Liver (tissue), 9 donors: ENCODE results near the gene TNFSF10. TPM values are rescaled to one million over a fixed set of nuclear protein-coding genes. Genes with fewer than 3 reads are reported as not detected.
"Not testable (repeated sequence)": the region's sequence is repeated elsewhere in the genome, so short reads cannot be mapped to it uniquely, and the experiment has no call there.

Source experiments
- DNase-seq: peaks from one replicate; pipeline ENCODE4 v3.0.0-alpha.2; 2017; ENCODE audit warnings: low spot score
- H3K27ac ChIP-seq, 2 donors: one replicate each; pipeline ENCODE4 v1.7.0; 2013; ENCODE audit warnings: inconsistent platforms in 2 of 2, low read length in 2 of 2, control low read depth in 1 of 2, low read depth in 1 of 2, mild to moderate bottlenecking in 1 of 2
- H3K27me3 ChIP-seq, 4 donors: one replicate each; pipeline versions ENCODE4 v1.6.1 to v1.7.0; 2013; ENCODE audit warnings: low read length in 3 of 4, inconsistent platforms in 1 of 4, mild to moderate bottlenecking in 1 of 4, moderate library complexity in 1 of 4; ENCODE audit not compliant: control insufficient read depth in 4 of 4, insufficient read depth in 4 of 4
- H3K36me3 ChIP-seq, 4 donors: one replicate each; pipeline versions ENCODE4 v1.6.1 to v1.7.0; 2013; ENCODE audit warnings: low read length in 3 of 4, mild to moderate bottlenecking in 3 of 4, low read depth in 1 of 4, moderate library complexity in 1 of 4; ENCODE audit not compliant: control insufficient read depth in 4 of 4, insufficient read depth in 3 of 4
- H3K4me1 ChIP-seq, 4 donors: one replicate each; pipeline versions ENCODE4 v1.6.1 to v1.7.0; 2013; ENCODE audit warnings: low read length in 3 of 4, mild to moderate bottlenecking in 3 of 4, moderate library complexity in 1 of 4; ENCODE audit not compliant: control insufficient read depth in 4 of 4, insufficient read depth in 4 of 4
- H3K4me3 ChIP-seq, 3 donors: one replicate each; pipeline versions ENCODE4 v1.6.1 to v1.7.0; 2013; ENCODE audit warnings: low read length in 3 of 3, control low read depth in 1 of 3, low read depth in 1 of 3, mild to moderate bottlenecking in 1 of 3
- H3K9ac ChIP-seq, 2 donors: one replicate each; pipeline ENCODE4 v1.7.0; 2013; ENCODE audit warnings: low read length in 2 of 2, mild to moderate bottlenecking in 2 of 2, moderate library complexity in 2 of 2, control low read depth in 1 of 2, low read depth in 1 of 2
- H3K9me3 ChIP-seq, 4 donors: one replicate each; pipeline versions ENCODE4 v1.6.1 to v1.7.0; 2013; ENCODE audit warnings: low read length in 3 of 4; ENCODE audit not compliant: control insufficient read depth in 4 of 4
- EGR1 ChIP-seq, 2 donors: IDR thresholded peaks; 2 replicates each; pipeline ENCODE4 v1.6.1; 2016 to 2018; ENCODE audit warnings: antibody characterized with exemption in 2 of 2, low read depth in 2 of 2
- FOXA1 ChIP-seq: IDR thresholded peaks from 2 replicates; pipeline ENCODE4 v1.6.1; 2016; ENCODE audit warnings: antibody characterized with exemption
- GABPA ChIP-seq, 2 donors: IDR thresholded peaks in 1 of 2; conservative IDR thresholded peaks in 1 of 2; 2 replicates each; pipeline ENCODE4 v1.6.1; 2016; ENCODE audit warnings: antibody characterized with exemption in 2 of 2, mild to moderate bottlenecking in 1 of 2, moderate library complexity in 1 of 2
- HNF4A ChIP-seq, 2 donors: conservative IDR thresholded peaks; 2 replicates each; pipeline ENCODE4 v1.6.1; 2016; ENCODE audit warnings: antibody characterized with exemption in 2 of 2, mild to moderate bottlenecking in 2 of 2
- HNF4G ChIP-seq: IDR thresholded peaks from 2 replicates; pipeline ENCODE4 v1.6.1; 2016; ENCODE audit warnings: antibody characterized with exemption
- NR2F2 ChIP-seq: IDR thresholded peaks from 2 replicates; pipeline ENCODE4 v1.6.1; 2016; ENCODE audit warnings: antibody characterized with exemption
- RAD21 ChIP-seq, 2 donors: IDR thresholded peaks; 2 replicates each; pipeline ENCODE4 v1.6.1; 2016; ENCODE audit warnings: antibody characterized with exemption in 2 of 2, mild to moderate bottlenecking in 2 of 2
- RXRA ChIP-seq, 2 donors: IDR thresholded peaks; 2 replicates each; pipeline ENCODE4 v1.6.1; 2017 to 2018; ENCODE audit warnings: antibody characterized with exemption in 2 of 2, mild to moderate bottlenecking in 1 of 2
- TAF1 ChIP-seq: conservative IDR thresholded peaks from 2 replicates; pipeline ENCODE4 v1.6.1; 2016; ENCODE audit warnings: antibody characterized with exemption, mild to moderate bottlenecking
- YY1 ChIP-seq: IDR thresholded peaks from 2 replicates; pipeline ENCODE4 v1.6.1; 2016; ENCODE audit warnings: antibody characterized with exemption, mild to moderate bottlenecking
- WGBS: extraction: QIAGEN DNeasy Blood & Tissue Kit; methylation state at CpG from one replicate; pipeline ENCODE4 v1.1.7; 2013; 5-methylcytosine and 5-hydroxymethylcytosine counted together
- polyA plus RNA-seq, 2 donors: library from polyadenylated mRNA; stranded (reverse) in 1 of 2; unstranded in 1 of 2; fragments of 200-250 nt in 1 of 2; fragments of >200 nt in 1 of 2; fragmentation: Nextera tagmentation in 1 of 2; extraction: Ambion mirVana in 1 of 2; gene quantifications; one replicate each; pipeline versions ENCODE4 v1.2.1 to v1.2.3, GENCODE V29; 2013 to 2015
- total RNA-seq, 2 donors: library from RNA; depleted of rRNA; stranded (reverse); fragments of >200 nt; gene quantifications; one replicate each; pipeline ENCODE4 v1.2.3, GENCODE V29; 2014
- TF ChIP-seq, protein P1 (sequence below): fragments of 150-350 bp; IDR thresholded peaks from 2 replicates; pipeline ENCODE4 v1.5.1; 2017; ENCODE audit warnings: improper control_type of control experiment, low read depth, low read length; ENCODE audit not compliant: missing input control
- TF ChIP-seq, protein P2 (sequence below): IDR thresholded peaks from 2 replicates; pipeline ENCODE4 v1.6.1; 2016; ENCODE audit warnings: antibody characterized with exemption
- TF ChIP-seq, protein P3 (sequence below): IDR thresholded peaks from 2 replicates; pipeline ENCODE4 v1.6.1; 2016; ENCODE audit warnings: antibody characterized with exemption, mild to moderate bottlenecking
- TF ChIP-seq, protein P4 (sequence below): IDR thresholded peaks from 2 replicates; pipeline ENCODE4 v1.6.1; 2016; ENCODE audit warnings: antibody characterized with exemption
- TF ChIP-seq, protein P5 (sequence below): IDR thresholded peaks from 2 replicates; pipeline ENCODE4 v1.6.1; 2016; ENCODE audit warnings: antibody characterized with exemption
- donor health status: healthy.
- donor health status: healthy.
- donor health status: healthy.
- donor health status: healthy.
- donor health status: healthy.

The TNFSF10 gene
- total and polyA plus RNA-seq, 4 donors, result 16.2 to 67.1 (median 37.5) TPM

DNA sequence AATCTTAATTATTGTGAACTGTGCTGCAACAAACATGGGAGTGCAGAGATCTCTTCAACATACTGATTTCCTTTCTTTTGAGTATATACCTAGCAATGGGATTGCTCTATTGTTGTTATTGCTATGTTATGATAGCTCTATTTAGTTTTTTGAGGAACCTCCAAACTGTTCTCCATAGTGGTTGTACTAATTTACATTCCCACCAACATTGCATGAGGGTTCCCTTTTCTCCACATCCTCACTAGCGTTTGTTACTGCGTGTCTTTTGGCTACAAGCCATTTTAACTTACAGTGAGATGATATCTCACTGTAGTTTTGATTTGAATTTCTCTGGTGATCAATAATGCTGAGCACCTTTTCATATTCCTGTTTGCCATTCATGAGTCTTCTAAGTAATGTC lies 45.5 kb upstream of the TNFSF10 start:
- no peak overlapping the region for H3K4me3 ChIP-seq
- H3K27ac ChIP-seq, result peak overlapping the region; percentile 23 to 42
- no peak for DNase-seq
- H3K9ac ChIP-seq, result no peak overlapping the region
- H3K36me3 ChIP-seq, result no peaks in the 10 kb centered on the region
- WGBS, result 83% methylated on average over 2 of the region's 2 CpGs
- H3K9me3 ChIP-seq, result peaks cover 0 to 14% (median 2%) of the 10 kb centered on the region in 4 donors
- no peaks in the 10 kb centered on the region for H3K27me3 ChIP-seq
- TF ChIP-seq EGR1 (IDR thresholded peaks at IDR 0.05; ENCODE audit: low read depth in 2 of 2) (no peak), HNF4G (no peak), RXRA (IDR thresholded peaks at IDR 0.05) (no peak), TAF1 (no peak)
- TF ChIP-seq, protein P1, sequence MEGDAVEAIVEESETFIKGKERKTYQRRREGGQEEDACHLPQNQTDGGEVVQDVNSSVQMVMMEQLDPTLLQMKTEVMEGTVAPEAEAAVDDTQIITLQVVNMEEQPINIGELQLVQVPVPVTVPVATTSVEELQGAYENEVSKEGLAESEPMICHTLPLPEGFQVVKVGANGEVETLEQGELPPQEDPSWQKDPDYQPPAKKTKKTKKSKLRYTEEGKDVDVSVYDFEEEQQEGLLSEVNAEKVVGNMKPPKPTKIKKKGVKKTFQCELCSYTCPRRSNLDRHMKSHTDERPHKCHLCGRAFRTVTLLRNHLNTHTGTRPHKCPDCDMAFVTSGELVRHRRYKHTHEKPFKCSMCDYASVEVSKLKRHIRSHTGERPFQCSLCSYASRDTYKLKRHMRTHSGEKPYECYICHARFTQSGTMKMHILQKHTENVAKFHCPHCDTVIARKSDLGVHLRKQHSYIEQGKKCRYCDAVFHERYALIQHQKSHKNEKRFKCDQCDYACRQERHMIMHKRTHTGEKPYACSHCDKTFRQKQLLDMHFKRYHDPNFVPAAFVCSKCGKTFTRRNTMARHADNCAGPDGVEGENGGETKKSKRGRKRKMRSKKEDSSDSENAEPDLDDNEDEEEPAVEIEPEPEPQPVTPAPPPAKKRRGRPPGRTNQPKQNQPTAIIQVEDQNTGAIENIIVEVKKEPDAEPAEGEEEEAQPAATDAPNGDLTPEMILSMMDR, result no peak
- TF ChIP-seq, protein P2, sequence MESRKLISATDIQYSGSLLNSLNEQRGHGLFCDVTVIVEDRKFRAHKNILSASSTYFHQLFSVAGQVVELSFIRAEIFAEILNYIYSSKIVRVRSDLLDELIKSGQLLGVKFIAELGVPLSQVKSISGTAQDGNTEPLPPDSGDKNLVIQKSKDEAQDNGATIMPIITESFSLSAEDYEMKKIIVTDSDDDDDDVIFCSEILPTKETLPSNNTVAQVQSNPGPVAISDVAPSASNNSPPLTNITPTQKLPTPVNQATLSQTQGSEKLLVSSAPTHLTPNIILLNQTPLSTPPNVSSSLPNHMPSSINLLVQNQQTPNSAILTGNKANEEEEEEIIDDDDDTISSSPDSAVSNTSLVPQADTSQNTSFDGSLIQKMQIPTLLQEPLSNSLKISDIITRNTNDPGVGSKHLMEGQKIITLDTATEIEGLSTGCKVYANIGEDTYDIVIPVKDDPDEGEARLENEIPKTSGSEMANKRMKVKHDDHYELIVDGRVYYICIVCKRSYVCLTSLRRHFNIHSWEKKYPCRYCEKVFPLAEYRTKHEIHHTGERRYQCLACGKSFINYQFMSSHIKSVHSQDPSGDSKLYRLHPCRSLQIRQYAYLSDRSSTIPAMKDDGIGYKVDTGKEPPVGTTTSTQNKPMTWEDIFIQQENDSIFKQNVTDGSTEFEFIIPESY, result no peak
- peaks cover 2 to 17% (median 6%) of the 10 kb centered on the region in 4 donors for H3K4me1 ChIP-seq

DNA sequence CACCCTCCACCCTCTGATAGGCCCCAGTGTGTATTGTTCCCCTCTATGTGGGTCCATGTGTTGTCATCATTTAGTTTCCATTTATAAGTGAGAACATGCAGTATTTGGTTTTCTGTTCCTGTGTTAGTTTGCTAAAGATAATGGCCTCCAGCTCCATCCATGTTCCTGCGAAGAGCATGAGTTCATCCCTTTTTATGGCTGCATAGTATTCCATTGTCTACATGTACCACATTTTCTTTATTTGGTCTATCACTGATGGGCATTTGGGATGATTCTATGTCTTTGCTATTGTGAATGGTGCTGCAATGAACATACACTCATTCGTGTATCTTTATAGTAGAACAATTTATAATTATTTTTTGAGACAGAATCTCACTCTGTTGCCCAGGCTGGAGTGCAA lies 43.6 kb upstream of the TNFSF10 start:
- 98% methylated on average over 2 of the region's 2 CpGs for WGBS
- not testable (repeated sequence) for DNase-seq

DNA sequence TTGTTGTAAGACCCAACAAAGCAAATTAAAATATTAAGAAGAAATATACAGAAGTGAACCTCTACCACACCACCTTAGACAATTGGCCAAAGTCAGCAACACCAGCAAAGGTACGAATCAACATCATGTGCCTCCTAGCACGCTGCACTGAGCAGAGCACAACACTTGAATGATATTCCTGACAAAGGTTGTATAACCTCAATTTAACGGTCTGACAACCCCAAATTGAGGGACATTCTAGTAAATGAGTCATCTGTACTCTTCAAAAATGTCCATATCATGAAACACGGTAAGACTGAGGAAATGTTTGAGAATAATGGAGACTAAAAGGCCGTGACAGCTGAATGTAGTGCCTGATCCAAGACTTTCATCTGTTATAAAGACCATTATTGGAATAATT lies 41.3 kb upstream of the TNFSF10 start:
- Histone ChIP-seq H3K27ac (peak overlapping the region in 1 of 2 donors; percentile 88), H3K9ac (no peak overlapping the region), H3K27me3 (no peaks in the 10 kb centered on the region), H3K9me3 (peaks cover 0 to under 1% (median 0%) of the 10 kb centered on the region in 4 donors), H3K4me1 (peaks cover 5 to 41% (median 19%) of the 10 kb centered on the region in 4 donors), H3K36me3 (no peaks in the 10 kb centered on the region), H3K4me3 (no peak overlapping the region)
- WGBS, result 89% methylated on average over 5 of the region's 5 CpGs
- no peak for DNase-seq
- TF ChIP-seq YY1 (no peak), RAD21 (IDR thresholded peaks at IDR 0.05) (no peak), EGR1 (IDR thresholded peaks at IDR 0.05; ENCODE audit: low read depth in 2 of 2) (no peak), FOXA1 (no peak), GABPA (IDR thresholded peaks at IDR 0.05 in 1 of 2, conservative IDR thresholded peaks at IDR 0.05 in 1 of 2) (no peak), HNF4A (conservative IDR thresholded peaks at IDR 0.05) (no peak), NR2F2 (no peak)
- TF ChIP-seq, protein P3, sequence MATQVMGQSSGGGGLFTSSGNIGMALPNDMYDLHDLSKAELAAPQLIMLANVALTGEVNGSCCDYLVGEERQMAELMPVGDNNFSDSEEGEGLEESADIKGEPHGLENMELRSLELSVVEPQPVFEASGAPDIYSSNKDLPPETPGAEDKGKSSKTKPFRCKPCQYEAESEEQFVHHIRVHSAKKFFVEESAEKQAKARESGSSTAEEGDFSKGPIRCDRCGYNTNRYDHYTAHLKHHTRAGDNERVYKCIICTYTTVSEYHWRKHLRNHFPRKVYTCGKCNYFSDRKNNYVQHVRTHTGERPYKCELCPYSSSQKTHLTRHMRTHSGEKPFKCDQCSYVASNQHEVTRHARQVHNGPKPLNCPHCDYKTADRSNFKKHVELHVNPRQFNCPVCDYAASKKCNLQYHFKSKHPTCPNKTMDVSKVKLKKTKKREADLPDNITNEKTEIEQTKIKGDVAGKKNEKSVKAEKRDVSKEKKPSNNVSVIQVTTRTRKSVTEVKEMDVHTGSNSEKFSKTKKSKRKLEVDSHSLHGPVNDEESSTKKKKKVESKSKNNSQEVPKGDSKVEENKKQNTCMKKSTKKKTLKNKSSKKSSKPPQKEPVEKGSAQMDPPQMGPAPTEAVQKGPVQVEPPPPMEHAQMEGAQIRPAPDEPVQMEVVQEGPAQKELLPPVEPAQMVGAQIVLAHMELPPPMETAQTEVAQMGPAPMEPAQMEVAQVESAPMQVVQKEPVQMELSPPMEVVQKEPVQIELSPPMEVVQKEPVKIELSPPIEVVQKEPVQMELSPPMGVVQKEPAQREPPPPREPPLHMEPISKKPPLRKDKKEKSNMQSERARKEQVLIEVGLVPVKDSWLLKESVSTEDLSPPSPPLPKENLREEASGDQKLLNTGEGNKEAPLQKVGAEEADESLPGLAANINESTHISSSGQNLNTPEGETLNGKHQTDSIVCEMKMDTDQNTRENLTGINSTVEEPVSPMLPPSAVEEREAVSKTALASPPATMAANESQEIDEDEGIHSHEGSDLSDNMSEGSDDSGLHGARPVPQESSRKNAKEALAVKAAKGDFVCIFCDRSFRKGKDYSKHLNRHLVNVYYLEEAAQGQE, result no peak
- TF ChIP-seq, protein P1, result no peak
- TF ChIP-seq, protein P4, sequence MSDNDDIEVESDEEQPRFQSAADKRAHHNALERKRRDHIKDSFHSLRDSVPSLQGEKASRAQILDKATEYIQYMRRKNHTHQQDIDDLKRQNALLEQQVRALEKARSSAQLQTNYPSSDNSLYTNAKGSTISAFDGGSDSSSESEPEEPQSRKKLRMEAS, result no peak
- TF ChIP-seq, protein P5, sequence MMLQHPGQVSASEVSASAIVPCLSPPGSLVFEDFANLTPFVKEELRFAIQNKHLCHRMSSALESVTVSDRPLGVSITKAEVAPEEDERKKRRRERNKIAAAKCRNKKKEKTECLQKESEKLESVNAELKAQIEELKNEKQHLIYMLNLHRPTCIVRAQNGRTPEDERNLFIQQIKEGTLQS, result no peak
- TF ChIP-seq, protein P2, result no peak

More for the DNA sequence above, 43.6 kb upstream of the TNFSF10 start:
- not testable (repeated sequence) for H3K27me3 ChIP-seq, H3K27ac ChIP-seq, H3K36me3 ChIP-seq, H3K9ac ChIP-seq, H3K4me3 ChIP-seq
- Histone ChIP-seq H3K4me1 (peaks cover 5 to 34% (median 17%) of the 10 kb centered on the region in 4 donors), H3K9me3 (peaks cover 0 to 14% (median 2%) of the 10 kb centered on the region in 4 donors)
